Measurements from ENCODE around the gene NR1H2.

NR1H2 gene

DNA sequence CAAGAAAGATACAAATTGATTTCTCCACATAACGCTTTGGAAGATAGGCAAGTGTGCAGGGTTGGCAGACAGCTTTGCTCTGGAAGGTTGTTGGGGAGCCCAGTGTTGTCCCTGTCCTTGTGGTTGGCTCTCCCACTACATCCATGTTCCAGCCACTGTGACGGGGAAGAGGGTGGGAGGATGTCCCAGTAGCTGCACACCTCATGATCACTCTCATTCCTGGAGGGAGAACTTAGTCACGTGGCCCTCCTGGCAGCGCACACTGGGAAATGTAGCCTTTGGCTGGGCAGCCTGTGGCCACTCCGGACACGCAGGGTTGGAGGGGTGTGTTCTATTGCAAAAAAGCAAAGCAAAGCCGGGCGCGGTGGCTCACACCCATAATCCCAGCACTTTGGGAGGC lies 17.8 kb downstream of the NR1H2 start:
- in situ Hi-C loops (cut with MboI; ENCODE audit: low sequenced_read_pairs, unreplicated experiment): no loop called here
- TF ChIP-seq, protein P1, sequence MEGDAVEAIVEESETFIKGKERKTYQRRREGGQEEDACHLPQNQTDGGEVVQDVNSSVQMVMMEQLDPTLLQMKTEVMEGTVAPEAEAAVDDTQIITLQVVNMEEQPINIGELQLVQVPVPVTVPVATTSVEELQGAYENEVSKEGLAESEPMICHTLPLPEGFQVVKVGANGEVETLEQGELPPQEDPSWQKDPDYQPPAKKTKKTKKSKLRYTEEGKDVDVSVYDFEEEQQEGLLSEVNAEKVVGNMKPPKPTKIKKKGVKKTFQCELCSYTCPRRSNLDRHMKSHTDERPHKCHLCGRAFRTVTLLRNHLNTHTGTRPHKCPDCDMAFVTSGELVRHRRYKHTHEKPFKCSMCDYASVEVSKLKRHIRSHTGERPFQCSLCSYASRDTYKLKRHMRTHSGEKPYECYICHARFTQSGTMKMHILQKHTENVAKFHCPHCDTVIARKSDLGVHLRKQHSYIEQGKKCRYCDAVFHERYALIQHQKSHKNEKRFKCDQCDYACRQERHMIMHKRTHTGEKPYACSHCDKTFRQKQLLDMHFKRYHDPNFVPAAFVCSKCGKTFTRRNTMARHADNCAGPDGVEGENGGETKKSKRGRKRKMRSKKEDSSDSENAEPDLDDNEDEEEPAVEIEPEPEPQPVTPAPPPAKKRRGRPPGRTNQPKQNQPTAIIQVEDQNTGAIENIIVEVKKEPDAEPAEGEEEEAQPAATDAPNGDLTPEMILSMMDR (IDR thresholded peaks at IDR 0.05; ENCODE audit: borderline replicate concordance, control extremely low read depth, extremely low read depth, insufficient read depth, missing control alignments): no peak
- no peak for DNase-seq (ENCODE audit: low spot score)

DNA sequence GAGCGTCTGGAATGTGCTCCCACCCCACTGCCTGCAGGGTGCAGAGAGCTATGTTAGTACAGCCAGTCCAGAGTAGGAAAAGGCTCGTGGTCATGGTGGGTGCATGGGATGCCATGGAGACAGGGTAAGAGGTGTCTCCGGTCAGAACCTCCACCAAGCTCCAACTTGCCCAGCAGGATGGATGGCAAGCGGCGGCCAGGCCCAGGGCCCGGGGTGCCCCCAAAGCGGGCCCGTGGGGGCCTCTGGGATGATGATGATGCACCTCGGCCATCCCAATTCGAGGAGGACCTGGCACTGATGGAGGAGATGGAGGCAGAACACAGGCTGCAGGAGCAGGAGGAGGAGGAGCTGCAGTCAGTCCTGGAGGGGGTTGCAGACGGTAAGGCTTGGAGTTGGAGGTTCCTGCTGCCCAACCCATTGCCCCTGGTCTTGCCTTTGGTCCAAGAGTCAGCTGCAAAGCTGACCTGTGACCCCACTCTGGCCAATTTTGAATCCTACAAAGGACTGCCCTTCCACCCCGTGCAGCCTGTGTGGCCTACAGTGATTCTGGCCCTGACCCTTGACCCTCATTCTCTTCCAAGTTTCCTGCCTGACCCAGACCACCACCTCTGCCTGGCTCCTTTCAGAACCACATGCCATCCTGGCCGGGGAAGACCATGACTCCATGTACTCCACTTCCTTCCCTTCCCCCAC lies 22.6 kb downstream of the NR1H2 start:
- TF ChIP-seq, protein P1 (IDR thresholded peaks at IDR 0.05; ENCODE audit: borderline replicate concordance, control extremely low read depth, extremely low read depth, insufficient read depth, missing control alignments): no peak
- in situ Hi-C loops (cut with MboI; ENCODE audit: low sequenced_read_pairs, unreplicated experiment): no loop called here
- DNase-seq (ENCODE audit: low spot score): no peak

DNA sequence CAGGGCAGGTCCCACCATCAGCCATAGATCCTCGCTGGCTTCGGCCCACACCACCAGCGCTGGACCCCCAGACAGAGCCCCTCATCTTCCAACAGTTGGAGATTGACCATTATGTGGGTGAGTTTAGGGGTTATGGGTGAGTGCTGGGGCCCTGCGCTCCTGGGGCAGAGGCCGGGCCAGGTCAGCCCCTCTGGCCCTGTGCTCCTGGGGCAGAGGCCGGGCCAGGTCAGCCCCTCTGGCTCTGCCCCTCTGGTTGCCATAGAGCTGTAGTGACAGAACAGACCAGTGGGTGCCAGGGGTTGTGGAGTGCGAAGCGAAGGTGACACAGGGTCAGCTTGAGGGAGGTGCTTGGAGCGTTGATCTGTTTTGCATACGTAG lies 23.1 kb downstream of the NR1H2 start:
- in situ Hi-C loops (cut with MboI; ENCODE audit: low sequenced_read_pairs, unreplicated experiment): no loop called here
- no peak for DNase-seq (ENCODE audit: low spot score)
- TF ChIP-seq, protein P1 (IDR thresholded peaks at IDR 0.05; ENCODE audit: borderline replicate concordance, control extremely low read depth, extremely low read depth, insufficient read depth, missing control alignments): no peak

DNA sequence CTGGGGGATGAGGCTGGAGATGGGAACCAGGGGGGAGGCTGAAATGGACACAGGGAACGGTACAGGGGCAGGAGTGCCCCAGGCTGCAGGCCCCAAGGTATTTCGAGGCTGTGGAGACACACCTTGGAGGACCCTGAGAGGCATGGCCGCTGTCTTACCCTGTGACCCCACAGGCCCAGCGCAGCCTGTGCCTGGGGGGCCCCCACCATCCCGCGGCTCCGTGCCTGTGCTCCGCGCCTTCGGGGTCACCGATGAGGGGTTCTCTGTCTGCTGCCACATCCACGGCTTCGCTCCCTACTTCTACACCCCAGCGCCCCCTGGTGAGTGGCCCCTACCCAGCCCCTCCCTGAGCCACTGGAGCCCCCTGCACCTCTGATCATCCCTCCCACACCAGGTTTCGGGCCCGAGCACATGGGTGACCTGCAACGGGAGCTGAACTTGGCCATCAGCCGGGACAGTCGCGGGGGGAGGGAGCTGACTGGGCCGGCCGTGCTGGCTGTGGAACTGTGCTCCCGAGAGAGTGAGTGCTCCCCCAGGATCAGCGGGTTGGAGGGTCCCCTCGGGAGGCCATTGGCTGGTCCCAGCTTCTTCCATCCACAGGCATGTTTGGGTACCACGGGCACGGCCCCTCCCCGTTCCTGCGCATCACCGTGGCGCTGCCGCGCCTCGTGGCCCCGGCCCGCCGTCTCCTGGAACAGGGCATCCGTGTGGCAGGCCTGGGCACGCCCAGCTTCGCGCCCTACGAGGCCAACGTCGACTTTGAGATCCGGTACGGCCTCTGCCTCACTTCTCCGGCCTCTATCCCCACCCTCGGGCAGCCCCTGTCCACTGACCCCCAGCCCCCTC lies 25.6 kb downstream of the NR1H2 start:
- DNase-seq (ENCODE audit: low spot score): no peak
- TF ChIP-seq, protein P1 (IDR thresholded peaks at IDR 0.05; ENCODE audit: borderline replicate concordance, control extremely low read depth, extremely low read depth, insufficient read depth, missing control alignments): no peak
- in situ Hi-C loops (cut with MboI; ENCODE audit: low sequenced_read_pairs, unreplicated experiment): no loop called here

DNA sequence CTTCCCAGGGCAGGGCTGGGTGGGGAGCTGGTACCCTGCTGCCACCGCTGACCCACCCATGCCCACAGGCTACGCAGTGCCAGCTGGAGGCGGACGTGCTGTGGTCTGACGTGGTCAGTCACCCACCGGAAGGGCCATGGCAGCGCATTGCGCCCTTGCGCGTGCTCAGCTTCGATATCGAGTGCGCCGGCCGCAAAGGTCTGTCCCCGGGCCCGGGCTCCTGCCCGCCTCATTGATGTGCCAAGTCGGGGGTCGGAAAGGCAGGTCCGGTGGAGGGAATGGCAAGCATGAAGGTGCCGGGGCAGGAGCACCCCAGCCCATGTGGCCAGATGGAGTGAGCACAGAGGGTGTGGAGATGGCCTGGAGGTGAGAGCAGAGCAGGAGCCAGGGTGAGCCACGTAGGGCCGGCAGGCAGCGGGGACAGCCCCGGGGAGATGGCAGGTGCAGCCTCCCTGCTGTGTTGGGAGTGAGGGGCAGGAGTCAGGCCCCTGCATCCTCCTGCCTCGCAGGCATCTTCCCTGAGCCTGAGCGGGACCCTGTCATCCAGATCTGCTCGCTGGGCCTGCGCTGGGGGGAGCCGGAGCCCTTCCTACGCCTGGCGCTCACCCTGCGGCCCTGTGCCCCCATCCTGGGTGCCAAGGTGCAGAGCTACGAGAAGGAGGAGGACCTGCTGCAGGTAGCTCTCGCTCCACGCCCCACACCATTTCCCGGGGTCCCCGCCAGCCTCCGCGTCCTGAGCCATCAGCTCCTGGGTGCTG lies 26.5 kb downstream of the NR1H2 start:
- TF ChIP-seq, protein P1 (IDR thresholded peaks at IDR 0.05; ENCODE audit: borderline replicate concordance, control extremely low read depth, extremely low read depth, insufficient read depth, missing control alignments): no peak
- no peak for DNase-seq (ENCODE audit: low spot score)
- in situ Hi-C loops (cut with MboI; ENCODE audit: low sequenced_read_pairs, unreplicated experiment): no loop called here

DNA sequence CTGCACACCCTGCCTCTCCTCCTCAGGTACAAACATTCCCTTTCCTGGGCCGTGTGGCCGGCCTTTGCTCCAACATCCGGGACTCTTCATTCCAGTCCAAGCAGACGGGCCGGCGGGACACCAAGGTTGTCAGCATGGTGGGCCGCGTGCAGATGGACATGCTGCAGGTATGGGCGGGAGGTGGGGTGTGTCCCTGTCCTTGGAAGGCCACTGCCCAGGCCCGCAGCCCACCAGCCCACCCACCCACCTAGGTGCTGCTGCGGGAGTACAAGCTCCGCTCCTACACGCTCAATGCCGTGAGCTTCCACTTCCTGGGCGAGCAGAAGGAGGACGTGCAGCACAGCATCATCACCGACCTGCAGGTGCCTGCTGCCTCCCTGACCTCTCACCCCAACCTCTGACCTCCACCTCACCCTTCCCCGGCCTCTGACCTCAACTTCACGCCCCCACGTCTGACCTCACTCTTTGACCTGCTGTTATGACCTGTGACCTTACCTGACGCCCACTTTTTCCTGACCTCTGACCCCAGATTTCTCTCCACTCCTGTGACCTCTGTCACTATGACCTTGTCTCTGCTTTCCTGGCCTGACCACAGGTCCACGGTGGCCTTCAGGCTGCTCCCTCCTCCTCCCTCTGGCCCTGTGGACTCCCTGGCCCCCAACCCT lies 30.0 kb downstream of the NR1H2 start:
- DNase-seq (ENCODE audit: low spot score): no peak

More for the DNA sequence above, 30.0 kb downstream of the NR1H2 start:
- in situ Hi-C loops (cut with MboI; ENCODE audit: low sequenced_read_pairs, unreplicated experiment): no loop called here
- TF ChIP-seq, protein P1 (IDR thresholded peaks at IDR 0.05; ENCODE audit: borderline replicate concordance, control extremely low read depth, extremely low read depth, insufficient read depth, missing control alignments): no peak

All from GM13976 (cell line).